ENCODE measurements around the gene FAM180A. TPM values are rescaled to one million over a fixed set of nuclear protein-coding genes. Genes with fewer than 3 reads are reported as not detected.

The FAM180A gene
- total and polyA plus RNA-seq, 10 donors, result 0.19 to 1.3 (median 0.85) TPM; not detected in 5

DNA sequence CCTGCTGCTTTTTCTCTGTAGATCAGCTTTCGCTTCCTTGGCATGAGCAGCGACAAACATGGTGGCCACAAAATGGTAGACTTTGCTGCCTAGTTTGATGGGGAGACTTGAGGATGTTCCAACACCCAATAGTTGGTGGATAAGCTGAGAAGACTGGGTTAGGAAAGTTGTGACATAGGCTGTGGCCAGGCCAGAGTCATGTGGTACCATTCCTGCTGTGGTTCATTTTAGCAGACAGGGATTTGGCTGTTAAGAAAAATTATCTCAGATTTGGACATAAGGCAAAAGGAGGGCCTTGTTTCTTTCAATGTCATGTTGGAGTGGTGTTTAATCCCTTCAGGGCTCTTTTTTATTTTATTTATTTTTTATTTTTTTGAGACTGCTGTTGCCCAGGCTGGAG, 26.6 kb upstream of the FAM180A start:
- DNase-seq, result no peak
- H3K4me3 ChIP-seq, result no peak overlapping the region
- 96 to 100% (median 97%) methylated on average over 2 of the region's 2 CpGs for WGBS, 5 donors
- TF ChIP-seq, protein P1, sequence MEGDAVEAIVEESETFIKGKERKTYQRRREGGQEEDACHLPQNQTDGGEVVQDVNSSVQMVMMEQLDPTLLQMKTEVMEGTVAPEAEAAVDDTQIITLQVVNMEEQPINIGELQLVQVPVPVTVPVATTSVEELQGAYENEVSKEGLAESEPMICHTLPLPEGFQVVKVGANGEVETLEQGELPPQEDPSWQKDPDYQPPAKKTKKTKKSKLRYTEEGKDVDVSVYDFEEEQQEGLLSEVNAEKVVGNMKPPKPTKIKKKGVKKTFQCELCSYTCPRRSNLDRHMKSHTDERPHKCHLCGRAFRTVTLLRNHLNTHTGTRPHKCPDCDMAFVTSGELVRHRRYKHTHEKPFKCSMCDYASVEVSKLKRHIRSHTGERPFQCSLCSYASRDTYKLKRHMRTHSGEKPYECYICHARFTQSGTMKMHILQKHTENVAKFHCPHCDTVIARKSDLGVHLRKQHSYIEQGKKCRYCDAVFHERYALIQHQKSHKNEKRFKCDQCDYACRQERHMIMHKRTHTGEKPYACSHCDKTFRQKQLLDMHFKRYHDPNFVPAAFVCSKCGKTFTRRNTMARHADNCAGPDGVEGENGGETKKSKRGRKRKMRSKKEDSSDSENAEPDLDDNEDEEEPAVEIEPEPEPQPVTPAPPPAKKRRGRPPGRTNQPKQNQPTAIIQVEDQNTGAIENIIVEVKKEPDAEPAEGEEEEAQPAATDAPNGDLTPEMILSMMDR (IDR thresholded peaks at IDR 0.05 in 8 of 11, conservative IDR thresholded peaks at IDR 0.05 in 3 of 11), result no peak
- H3K4me1 ChIP-seq, result no peaks in the 10 kb centered on the region
- intact Hi-C loops (cut with DNase I; ENCODE audit: low total_unique reads), result no loop called here
- peaks cover 0 to 8% (median 0%) of the 10 kb centered on the region in 7 donors for H3K27me3 ChIP-seq (replicated peaks in 1 of 7)
- H3K27ac ChIP-seq, result no peak overlapping the region
- peaks cover 0 to 15% (median 6%) of the 10 kb centered on the region in 8 donors for H3K9me3 ChIP-seq
- H3K36me3 ChIP-seq, result no peaks in the 10 kb centered on the region

DNA sequence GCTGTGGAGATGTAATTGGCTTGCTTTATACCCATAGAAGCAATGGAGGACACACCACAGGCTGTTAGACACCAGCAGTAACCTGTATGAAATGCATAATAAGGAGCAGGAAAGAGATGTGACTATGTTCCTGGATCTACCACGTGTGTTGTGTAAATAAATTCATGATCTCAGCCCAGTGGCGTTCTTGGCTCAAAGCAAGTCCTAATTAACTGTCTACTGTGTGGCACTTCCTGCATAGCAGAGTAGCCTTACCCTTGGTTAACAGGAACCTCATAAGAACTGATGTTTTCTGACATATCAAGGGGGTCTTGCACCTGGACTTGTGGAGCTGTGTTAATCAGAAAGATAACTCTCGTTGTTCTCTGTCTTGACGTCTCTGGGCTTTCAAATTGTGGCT, 25.7 kb upstream of the FAM180A start:
- no peaks in the 10 kb centered on the region for H3K36me3 ChIP-seq
- peaks cover 0 to 8% (median 0%) of the 10 kb centered on the region in 7 donors for H3K27me3 ChIP-seq (replicated peaks in 1 of 7)
- peaks cover 0 to 15% (median 6%) of the 10 kb centered on the region in 8 donors for H3K9me3 ChIP-seq
- TF ChIP-seq POLR2A (IDR thresholded peaks at IDR 0.05) (no peak), POLR2AphosphoS5 (IDR thresholded peaks at IDR 0.05) (no peak)
- TF ChIP-seq, protein P1 (IDR thresholded peaks at IDR 0.05 in 8 of 11, conservative IDR thresholded peaks at IDR 0.05 in 3 of 11), result no peak
- H3K4me1 ChIP-seq, result no peaks in the 10 kb centered on the region
- no peak for DNase-seq
- no peak overlapping the region for H3K4me3 ChIP-seq
- intact Hi-C loops (cut with DNase I; ENCODE audit: low total_unique reads), result no loop called here
- H3K27ac ChIP-seq, result no peak overlapping the region
- 47 to 72% (median 70%) methylated on average over 4 of the region's 4 CpGs for WGBS, 5 donors

DNA sequence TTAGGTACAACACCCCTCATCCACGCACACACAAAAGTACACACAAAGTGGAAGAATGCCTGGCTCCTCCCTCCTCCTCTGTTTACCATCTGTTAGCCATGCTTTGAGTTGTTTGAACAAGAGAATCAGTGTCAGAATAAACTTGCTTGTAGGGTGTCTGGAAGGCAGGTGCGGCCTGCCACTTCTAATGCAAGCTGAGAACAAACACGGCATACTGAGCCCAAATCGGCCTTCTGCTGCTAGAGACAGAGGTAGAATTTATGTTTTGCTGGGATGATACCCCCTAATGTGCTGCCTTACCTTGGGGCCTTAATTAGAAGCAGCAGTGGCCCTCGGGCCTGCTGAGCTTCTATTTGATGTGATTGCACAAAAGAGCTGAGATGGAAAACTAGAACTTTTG, 24.9 kb upstream of the FAM180A start:
- intact Hi-C loops (cut with DNase I; ENCODE audit: low total_unique reads), result no loop called here
- Histone ChIP-seq H3K9me3 (peaks cover 0 to 10% (median 6%) of the 10 kb centered on the region in 8 donors), H3K4me3 (no peak overlapping the region), H3K4me1 (no peaks in the 10 kb centered on the region), H3K36me3 (no peaks in the 10 kb centered on the region), H3K27ac (no peak overlapping the region), H3K27me3 (replicated peaks in 1 of 7) (peaks cover 0 to 5% (median 0%) of the 10 kb centered on the region in 7 donors)
- no peak for DNase-seq
- TF ChIP-seq, protein P1 (IDR thresholded peaks at IDR 0.05 in 8 of 11, conservative IDR thresholded peaks at IDR 0.05 in 3 of 11), result no peak
- TF ChIP-seq POLR2A (IDR thresholded peaks at IDR 0.05) (no peak), POLR2AphosphoS5 (IDR thresholded peaks at IDR 0.05) (no peak)
- 74 to 86% (median 82%) methylated on average over 5 of the region's 5 CpGs for WGBS, 5 donors

DNA sequence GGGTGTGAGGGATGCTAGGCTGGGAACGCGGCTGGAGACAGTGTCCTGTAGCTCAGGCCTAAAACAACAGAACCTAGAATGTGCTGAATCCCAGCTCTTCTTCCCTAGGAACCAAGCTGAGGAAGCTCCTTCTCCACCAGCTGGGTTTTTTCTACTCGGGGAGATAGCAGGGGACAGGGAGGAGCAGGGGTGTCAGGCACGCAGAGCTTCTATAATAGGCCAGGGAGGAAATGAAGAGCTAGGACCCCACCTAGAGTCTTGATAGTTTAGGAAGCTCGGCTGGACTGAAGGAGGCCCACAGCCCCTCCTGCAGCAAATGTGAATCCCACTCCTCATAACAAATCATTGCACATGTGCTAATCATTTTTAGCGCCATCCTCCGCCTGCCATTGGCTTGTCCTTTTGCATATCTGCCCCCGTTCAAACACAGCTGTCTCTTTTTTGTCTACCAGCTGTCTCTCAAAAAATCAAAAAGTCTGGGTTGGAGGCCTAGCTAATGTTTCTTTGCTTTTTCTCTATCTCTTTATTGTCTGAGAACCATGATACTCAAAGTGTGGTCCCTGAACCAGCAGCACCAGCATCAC, 24.1 kb upstream of the FAM180A start:
- 69 to 78% (median 71%) methylated on average over 7 to 8 of the region's 8 CpGs for WGBS, 5 donors
- Histone ChIP-seq H3K9me3 (peaks cover 0 to 3% (median 0%) of the 10 kb centered on the region in 8 donors), H3K27me3 (replicated peaks in 1 of 7) (peaks cover 0 to 13% (median 0%) of the 10 kb centered on the region in 7 donors), H3K36me3 (no peaks in the 10 kb centered on the region), H3K27ac (no peak overlapping the region), H3K4me3 (no peak overlapping the region), H3K4me1 (no peaks in the 10 kb centered on the region)
- DNase-seq, result no peak
- intact Hi-C loops (cut with DNase I; ENCODE audit: low total_unique reads), result no loop called here
- TF ChIP-seq POLR2AphosphoS5 (IDR thresholded peaks at IDR 0.05) (no peak), POLR2A (IDR thresholded peaks at IDR 0.05) (no peak)
- TF ChIP-seq, protein P1 (IDR thresholded peaks at IDR 0.05 in 8 of 11, conservative IDR thresholded peaks at IDR 0.05 in 3 of 11), result no peak

Measured in spleen (tissue), 11 donors.